K562 (cell line): ENCODE results near the gene ELAVL3. TPM values are rescaled to one million over a fixed set of nuclear protein-coding genes. Genes with fewer than 3 reads are reported as not detected.

Source experiments
- CREM ChIP-seq: IDR thresholded peaks from 2 replicates; pipeline ENCODE4 v1.6.1; 2014; ENCODE audit warnings: antibody characterized with exemption, low read depth
- EP400 ChIP-seq: fragments of 450-650 bp; IDR thresholded peaks from 2 replicates; pipeline ENCODE4 v1.6.1; 2017; ENCODE audit warnings: antibody characterized with exemption, mild to moderate bottlenecking, moderate library complexity
- GABPB1 ChIP-seq: sonication (generic); formaldehyde crosslinking; IDR thresholded peaks from 2 replicates; pipeline ENCODE4 v1.8.0; 2022; ENCODE audit warnings: mild to moderate bottlenecking, missing genetic modification reagents
- HCFC1 ChIP-seq: IDR thresholded peaks from 2 replicates; pipeline ENCODE4 v1.6.1; 2012; ENCODE audit warnings: low read depth, low read length, improper control_type of control experiment
- NCOA1 ChIP-seq: fragments of 450-650 bp; IDR thresholded peaks from 2 replicates; pipeline ENCODE4 v1.6.1; 2016; ENCODE audit warnings: low read depth
- RBM25 ChIP-seq: fragments of 200-400 bp; formaldehyde crosslinking; IDR thresholded peaks from 2 replicates; pipeline ENCODE4 v1.6.1; 2018; ENCODE audit warnings: low read length, low read depth, moderate library complexity; ENCODE audit not compliant: severe bottlenecking
- SAFB ChIP-seq: fragments of 200-400 bp; formaldehyde crosslinking; IDR thresholded peaks from 2 replicates; pipeline ENCODE4 v1.6.1; 2017; ENCODE audit warnings: low read depth, low read length, borderline replicate concordance
- SNIP1 ChIP-seq: fragments of 450-650 bp; IDR thresholded peaks from 2 replicates; pipeline ENCODE4 v1.7.1; 2017; ENCODE audit warnings: low read depth, mild to moderate bottlenecking
- ZBTB11 ChIP-seq, 3 experiments: fragments of 200-800 bp in 1 of 3; fragments of 250-450 bp in 1 of 3; fragments of 450-650 bp in 1 of 3; sonication (Bioruptor Pico) in 1 of 3; sonication (Bioruptor generic) in 1 of 3; formaldehyde crosslinking in 1 of 3; IDR thresholded peaks; 2 replicates each; pipeline versions ENCODE4 v1.6.1 to v1.8.0; 2016 to 2022; ENCODE audit warnings: mild to moderate bottlenecking in 2 of 3, missing genetic modification characterization in 2 of 3, missing compliant biosample characterization in 1 of 3, moderate library complexity in 1 of 3
- ZNF766 ChIP-seq: fragments of 200-800 bp; sonication (Bioruptor generic); conservative IDR thresholded peaks from 2 replicates; pipeline ENCODE4 v1.6.1; 2016; ENCODE audit warnings: missing genetic modification characterization, missing compliant biosample characterization
- ZZZ3 ChIP-seq: fragments of 450-650 bp; IDR thresholded peaks from 2 replicates; pipeline ENCODE4 v1.6.1; 2016; ENCODE audit warnings: antibody characterized with exemption, mild to moderate bottlenecking, moderate library complexity
- polyA plus RNA-seq, 8 experiments: library from polyadenylated mRNA; depleted of rRNA in 4 of 8; stranded (reverse) in 5 of 8; unstranded in 3 of 8; fragments of >200 nt; fragmentation: Nextera tagmentation in 2 of 8; fragmentation: Illumina TruSeq in 1 of 8; extraction: Ambion mirVana in 2 of 8; extraction: Trizol in 1 of 8; gene quantifications; 2 replicates each; pipeline versions ENCODE4 v1.2.1 to v1.2.3, GENCODE V29; 2011 to 2014; ENCODE audit warnings: inconsistent platforms in 1 of 8, missing spikeins in 1 of 8
- total RNA-seq, 7 experiments: library from RNA; depleted of rRNA in 6 of 7; stranded (reverse); fragments of >200 nt in 6 of 7; fragmentation: Illumina TruSeq in 2 of 7; extraction: Trizol in 2 of 7; gene quantifications; 2 replicates each; pipeline versions ENCODE4 v1.2.1 to v1.2.3, GENCODE V29; 2011 to 2021; ENCODE audit warnings: low replicate concordance in 1 of 7
- TF ChIP-seq, protein P1 (sequence below), 2 experiments: fragments of 450-650 bp; formaldehyde crosslinking in 1 of 2; IDR thresholded peaks; 2 replicates each; pipeline versions ENCODE4 v1.4.0 to v1.6.1; 2014 to 2020; ENCODE audit warnings: mild to moderate bottlenecking in 2 of 2, borderline replicate concordance in 1 of 2, low read depth in 1 of 2
- TF ChIP-seq, protein P2 (sequence below), 3 experiments: fragments of 200-800 bp in 1 of 3; sonication (Bioruptor generic) in 1 of 3; sonication (generic) in 1 of 3; formaldehyde crosslinking in 1 of 3; IDR thresholded peaks; 2 replicates each; pipeline versions ENCODE4 v1.6.1 to v1.8.0; 2016 to 2022; ENCODE audit warnings: mild to moderate bottlenecking in 2 of 3, missing compliant biosample characterization in 2 of 3, missing genetic modification characterization in 2 of 3, missing genetic modification reagents in 1 of 3

Gene ELAVL3
- total and polyA plus RNA-seq, 9 of the 15 experiments (the other 6 are each of a cell fraction or from before 2014, with no cell fraction given): not detected

DNA sequence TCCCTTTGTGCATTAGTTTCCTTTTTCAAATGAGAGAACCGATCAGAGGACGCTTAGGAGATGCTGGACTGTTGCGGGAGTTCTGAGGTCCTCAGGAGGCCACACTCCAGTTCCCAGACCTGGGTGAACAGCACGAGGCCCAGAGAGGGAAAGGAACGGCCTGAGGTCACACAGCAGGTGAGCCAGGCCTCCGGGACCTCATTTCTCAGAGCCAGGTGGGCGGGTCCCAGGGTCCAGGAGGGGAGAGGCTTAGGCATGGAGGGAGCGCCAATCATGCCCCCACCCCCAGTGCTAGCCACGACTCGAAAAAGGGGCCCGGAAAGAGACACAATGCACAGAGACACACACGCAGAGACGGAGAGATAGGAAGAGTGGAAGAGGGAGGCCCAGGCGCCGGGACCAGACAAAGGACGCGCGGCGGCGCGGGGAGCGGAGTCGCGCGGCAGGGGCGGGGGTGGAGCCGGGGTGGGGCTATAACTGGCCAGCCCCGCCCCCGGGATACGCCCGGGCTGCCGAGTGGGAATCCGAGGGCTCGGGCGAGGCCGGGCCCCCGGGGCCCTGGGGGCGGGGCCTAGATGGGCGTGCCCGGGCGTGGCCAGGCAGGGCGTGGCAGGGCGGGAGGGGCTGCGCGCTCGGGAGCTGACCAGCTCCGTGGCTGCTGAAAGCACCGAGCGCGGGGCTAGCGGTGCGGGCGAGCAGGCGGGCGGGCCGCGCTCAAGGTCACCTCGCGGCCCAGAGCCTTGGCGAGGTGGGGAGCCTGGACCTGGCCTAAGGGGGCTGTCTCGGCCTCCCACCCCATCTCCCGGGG is 1.6 kb downstream of the ELAVL3 start (continued):
- TF ChIP-seq, protein P1, sequence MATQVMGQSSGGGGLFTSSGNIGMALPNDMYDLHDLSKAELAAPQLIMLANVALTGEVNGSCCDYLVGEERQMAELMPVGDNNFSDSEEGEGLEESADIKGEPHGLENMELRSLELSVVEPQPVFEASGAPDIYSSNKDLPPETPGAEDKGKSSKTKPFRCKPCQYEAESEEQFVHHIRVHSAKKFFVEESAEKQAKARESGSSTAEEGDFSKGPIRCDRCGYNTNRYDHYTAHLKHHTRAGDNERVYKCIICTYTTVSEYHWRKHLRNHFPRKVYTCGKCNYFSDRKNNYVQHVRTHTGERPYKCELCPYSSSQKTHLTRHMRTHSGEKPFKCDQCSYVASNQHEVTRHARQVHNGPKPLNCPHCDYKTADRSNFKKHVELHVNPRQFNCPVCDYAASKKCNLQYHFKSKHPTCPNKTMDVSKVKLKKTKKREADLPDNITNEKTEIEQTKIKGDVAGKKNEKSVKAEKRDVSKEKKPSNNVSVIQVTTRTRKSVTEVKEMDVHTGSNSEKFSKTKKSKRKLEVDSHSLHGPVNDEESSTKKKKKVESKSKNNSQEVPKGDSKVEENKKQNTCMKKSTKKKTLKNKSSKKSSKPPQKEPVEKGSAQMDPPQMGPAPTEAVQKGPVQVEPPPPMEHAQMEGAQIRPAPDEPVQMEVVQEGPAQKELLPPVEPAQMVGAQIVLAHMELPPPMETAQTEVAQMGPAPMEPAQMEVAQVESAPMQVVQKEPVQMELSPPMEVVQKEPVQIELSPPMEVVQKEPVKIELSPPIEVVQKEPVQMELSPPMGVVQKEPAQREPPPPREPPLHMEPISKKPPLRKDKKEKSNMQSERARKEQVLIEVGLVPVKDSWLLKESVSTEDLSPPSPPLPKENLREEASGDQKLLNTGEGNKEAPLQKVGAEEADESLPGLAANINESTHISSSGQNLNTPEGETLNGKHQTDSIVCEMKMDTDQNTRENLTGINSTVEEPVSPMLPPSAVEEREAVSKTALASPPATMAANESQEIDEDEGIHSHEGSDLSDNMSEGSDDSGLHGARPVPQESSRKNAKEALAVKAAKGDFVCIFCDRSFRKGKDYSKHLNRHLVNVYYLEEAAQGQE (IDR thresholded peaks at IDR 0.05; ENCODE audit: borderline replicate concordance): peak; percentile 100
- TF ChIP-seq, protein P1 (CRISPR knock-in tag; IDR thresholded peaks at IDR 0.05; ENCODE audit: low read depth): peak; percentile 99
- TF ChIP-seq EP400 (no peak), SNIP1 (no peak), HCFC1 (peak; percentile 38; the same call in 1 of the 2 replicates), ZZZ3 (no peak), ZBTB11 (CRISPR knock-in tag; IDR thresholded peaks at IDR 0.05) (peak in 1 of 3 experiments; percentile 18; a peak in 1 of 6 replicates), SAFB (peak; percentile 53; the same call in 1 of the 2 replicates), GABPB1 (CRISPR knock-in tag) (peak; percentile 53), ZNF766 (peak; percentile 52; the same call in 1 of the 2 replicates), NCOA1 (no peak), CREM (peak; percentile 78), RBM25 (peak; percentile 90)
- TF ChIP-seq, protein P2, sequence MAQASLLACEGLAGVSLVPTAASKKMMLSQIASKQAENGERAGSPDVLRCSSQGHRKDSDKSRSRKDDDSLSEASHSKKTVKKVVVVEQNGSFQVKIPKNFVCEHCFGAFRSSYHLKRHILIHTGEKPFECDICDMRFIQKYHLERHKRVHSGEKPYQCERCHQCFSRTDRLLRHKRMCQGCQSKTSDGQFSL (CRISPR knock-in tag; IDR thresholded peaks at IDR 0.05): peak; percentile 67; the same call in 1 of the 2 replicates
- TF ChIP-seq, protein P2 (tag; IDR thresholded peaks at IDR 0.05): no peak
